HEK293 (cell line): ENCODE data around the gene SLC39A1.

Experiments
- CTCF ChIA-PET: fragments of 350-600 bp; formaldehyde crosslinking; extraction: SDS; loops from one replicate; lab custom pipeline; 2021; ENCODE audit warnings: antibody characterized with exemption; lab: Yijun Ruan, JAX
- POLR2A ChIA-PET: fragments of 300-600 bp; formaldehyde crosslinking; extraction: SDS; loops from one replicate; lab custom pipeline; 2020; ENCODE audit warnings: antibody characterized with exemption, inconsistent platforms; lab: Yijun Ruan, JAX
- H3K27ac ChIP-seq: fragments of 200-500 bp; sonication (Bioruptor generic); 2 replicates; pipeline ENCODE4 v1.5.1; 2014; ENCODE audit warnings: low read depth, low read length, control low read depth, inconsistent platforms; ENCODE audit errors: extremely low read depth
- H3K36me3 ChIP-seq, 2 experiments: fragments of 200-500 bp in 1 of 2; sonication (Bioruptor generic) in 1 of 2; 1 replicate in 1 of 2; 2 replicates in 1 of 2; pipeline ENCODE4 v1.5.1; 2014 to 2017; ENCODE audit warnings: inconsistent platforms in 2 of 2, low read length in 2 of 2; ENCODE audit not compliant: control insufficient read depth in 2 of 2, insufficient read depth in 1 of 2
- H3K4me1 ChIP-seq: fragments of 200-500 bp; sonication (Bioruptor generic); 2 replicates; pipeline ENCODE4 v1.5.1; 2014; ENCODE audit warnings: mild to moderate bottlenecking, low read length, inconsistent platforms; ENCODE audit not compliant: control insufficient read depth, insufficient read depth
- H3K4me3 ChIP-seq: 2 replicates; pipeline ENCODE4 v1.5.1; 2011; ENCODE audit warnings: low read depth, mild to moderate bottlenecking, control low read depth, low read length, moderate library complexity
- H3K9me3 ChIP-seq: fragments of 200-500 bp; sonication (Bioruptor generic); 2 replicates; pipeline ENCODE4 v1.5.1; 2014; ENCODE audit warnings: low read depth, low read length, inconsistent platforms; ENCODE audit not compliant: control insufficient read depth, insufficient read depth
- GLIS1 ChIP-seq: fragments of 450-650 bp; formaldehyde crosslinking; IDR thresholded peaks from 2 replicates; pipeline ENCODE4 v1.5.1; 2016; ENCODE audit warnings: missing biosample characterization, missing genetic modification characterization
- HOXC10 ChIP-seq: sonication (generic); formaldehyde crosslinking; IDR thresholded peaks from 2 replicates; pipeline ENCODE4 v1.8.1; 2023; ENCODE audit warnings: mild to moderate bottlenecking, missing genetic modification reagents
- OSR2 ChIP-seq: fragments of 450-650 bp; formaldehyde crosslinking; IDR thresholded peaks from 2 replicates; pipeline ENCODE4 v1.5.1; 2016; ENCODE audit warnings: missing biosample characterization, missing genetic modification characterization
- PRDM1 ChIP-seq: fragments of 450-650 bp; formaldehyde crosslinking; IDR thresholded peaks from 2 replicates; pipeline ENCODE4; 2016; ENCODE audit warnings: missing biosample characterization, missing genetic modification characterization
- PRDM6 ChIP-seq: fragments of 450-650 bp; formaldehyde crosslinking; IDR thresholded peaks from 2 replicates; pipeline ENCODE4 v1.5.1; 2017; ENCODE audit warnings: missing biosample characterization, missing genetic modification characterization
- SETDB1 ChIP-seq: IDR thresholded peaks from one replicate; pipeline ENCODE4 v1.6.1; 2017; ENCODE audit warnings: mild to moderate bottlenecking, low read length, moderate library complexity, mixed read lengths; ENCODE audit not compliant: insufficient read length
- ZBTB10 ChIP-seq: fragments of 450-650 bp; formaldehyde crosslinking; IDR thresholded peaks from 2 replicates; pipeline ENCODE4 v1.5.1; 2016; ENCODE audit warnings: missing biosample characterization, missing genetic modification characterization
- ZBTB17 ChIP-seq: fragments of 450-650 bp; formaldehyde crosslinking; IDR thresholded peaks from 2 replicates; pipeline ENCODE4 v1.5.1; 2016; ENCODE audit warnings: missing biosample characterization, missing genetic modification characterization
- ZBTB26 ChIP-seq: fragments of 450-650 bp; formaldehyde crosslinking; optimal IDR thresholded peaks from 2 replicates; pipeline ENCODE3; 2016; ENCODE audit warnings: missing biosample characterization, mild to moderate bottlenecking, missing genetic modification characterization
- ZBTB7A ChIP-seq: fragments of 450-650 bp; formaldehyde crosslinking; IDR thresholded peaks from 2 replicates; pipeline ENCODE4 v1.5.1; 2016; ENCODE audit warnings: low read depth, missing biosample characterization, missing genetic modification characterization
- ZNF10 ChIP-seq: fragments of 450-650 bp; formaldehyde crosslinking; IDR thresholded peaks from 2 replicates; pipeline ENCODE4 v1.5.1; 2017; ENCODE audit warnings: missing biosample characterization, missing genetic modification characterization
- ZNF121 ChIP-seq: fragments of 450-650 bp; formaldehyde crosslinking; IDR thresholded peaks from 2 replicates; pipeline ENCODE4 v1.5.1; 2016; ENCODE audit warnings: missing biosample characterization, missing genetic modification characterization
- ZNF138 ChIP-seq: fragments of 450-650 bp; formaldehyde crosslinking; IDR thresholded peaks from 2 replicates; pipeline ENCODE4 v1.5.1; 2016; ENCODE audit warnings: missing biosample characterization, missing genetic modification characterization, borderline replicate concordance
- ZNF148 ChIP-seq: fragments of 450-650 bp; formaldehyde crosslinking; IDR thresholded peaks from 2 replicates; pipeline ENCODE4 v1.5.0; 2017; ENCODE audit warnings: missing biosample characterization, missing genetic modification characterization, borderline replicate concordance
- ZNF16 ChIP-seq: fragments of 450-650 bp; formaldehyde crosslinking; IDR thresholded peaks from 2 replicates; pipeline ENCODE4 v1.5.1; 2016; ENCODE audit warnings: low read depth, missing biosample characterization, missing genetic modification characterization
- ZNF184 ChIP-seq: fragments of 450-650 bp; IDR thresholded peaks from 2 replicates; pipeline ENCODE4 v1.5.1; 2018; ENCODE audit warnings: missing biosample characterization, mild to moderate bottlenecking, missing genetic modification characterization
- ZNF223 ChIP-seq: fragments of 450-650 bp; formaldehyde crosslinking; IDR thresholded peaks from 2 replicates; pipeline ENCODE4 v1.5.1; 2016; ENCODE audit warnings: missing biosample characterization, missing genetic modification characterization
- ZNF239 ChIP-seq: fragments of 450-650 bp; formaldehyde crosslinking; IDR thresholded peaks from 2 replicates; pipeline ENCODE4 v1.5.1; 2016; ENCODE audit warnings: missing biosample characterization, missing genetic modification characterization
- ZNF335 ChIP-seq: fragments of 450-650 bp; formaldehyde crosslinking; conservative IDR thresholded peaks from 2 replicates; pipeline ENCODE4 v1.5.1; 2016; ENCODE audit warnings: missing biosample characterization, missing genetic modification characterization
- ZNF549 ChIP-seq: fragments of 450-650 bp; IDR thresholded peaks from 2 replicates; pipeline ENCODE4 v1.5.1; 2018; ENCODE audit warnings: missing biosample characterization, missing genetic modification characterization, mild to moderate bottlenecking, inconsistent platforms, moderate library complexity
- ZNF558 ChIP-seq: fragments of 450-650 bp; formaldehyde crosslinking; IDR thresholded peaks from 2 replicates; pipeline ENCODE4 v1.5.1; 2016; ENCODE audit warnings: missing biosample characterization, missing genetic modification characterization
- ZNF585B ChIP-seq: fragments of 450-650 bp; formaldehyde crosslinking; IDR thresholded peaks from 2 replicates; pipeline ENCODE4 v1.5.1; 2016; ENCODE audit warnings: missing biosample characterization, missing genetic modification characterization
- ZNF660 ChIP-seq: fragments of 450-650 bp; IDR thresholded peaks from 2 replicates; pipeline ENCODE4 v1.5.1; 2018; ENCODE audit warnings: missing biosample characterization, mild to moderate bottlenecking, missing genetic modification characterization
- ZNF843 ChIP-seq: fragments of 450-650 bp; formaldehyde crosslinking; IDR thresholded peaks from 2 replicates; pipeline ENCODE4 v1.5.1; 2016; ENCODE audit warnings: missing biosample characterization, missing genetic modification characterization
- ZSCAN30 ChIP-seq: fragments of 450-650 bp; IDR thresholded peaks from 2 replicates; pipeline ENCODE4 v1.5.1; 2018; ENCODE audit warnings: missing biosample characterization, mild to moderate bottlenecking, missing genetic modification characterization, moderate library complexity
- ZXDB ChIP-seq: fragments of 450-650 bp; formaldehyde crosslinking; IDR thresholded peaks from 2 replicates; pipeline ENCODE4 v1.5.1; 2016; ENCODE audit warnings: missing biosample characterization, missing genetic modification characterization

The SLC39A1 gene

GRCh38 chr1:153922972-153923925, 40.1 kb downstream of the SLC39A1 start, which contains the start of gene GATAD2B (continued):
- TF ChIP-seq ZNF148 (tag by site-specific recombination) (no peak), ZNF558 (tag by site-specific recombination) (no peak), PRDM6 (tag by site-specific recombination) (no peak), ZXDB (tag by site-specific recombination) (peak; percentile 83), ZBTB7A (tag by site-specific recombination) (peak; percentile 57; the same call in 1 of the 2 replicates), ZNF184 (tag by site-specific recombination) (peak; percentile 18; the same call in 1 of the 2 replicates), ZNF660 (tag by site-specific recombination) (peak; percentile 74), OSR2 (tag by site-specific recombination) (no peak), SETDB1 (no peak)

GRCh38 chr1:153922076-153922971, 41.0 kb downstream of the SLC39A1 start:
- CTCF ChIA-PET, result interaction anchor here (0.6 to 1.9 kb wide), 4 partner anchors 8 to 125 kb away, joined by 3 to 8 read pairs (median 3); no protein-coding TSS in a partner anchor
- Histone ChIP-seq H3K4me3 (peak overlapping the region; percentile 95), H3K4me1 (peaks cover 4% of the 10 kb centered on the region), H3K27ac (peak overlapping the region; percentile 74), H3K9me3 (no peaks in the 10 kb centered on the region), H3K36me3 (peaks cover 0 to 17% of the 10 kb centered on the region in 2 experiments; a peak in 2 of 3 replicates)
- POLR2A ChIA-PET, result interaction anchor here (0.6 to 3.9 kb wide), 18 partner anchors 8 to 1156 kb away, joined by 3 to 31 read pairs (median 4); partner anchors contain the start of genes CREB3L4, DENND4B, JTB and RPS27
- peak; percentile 75 for TF ChIP-seq ZBTB26 (tag by site-specific recombination)
- peak; percentile 69; the same call in 1 of the 2 replicates for TF ChIP-seq ZNF10 (tag by site-specific recombination)
- no peak for TF ChIP-seq ZSCAN30 (tag by site-specific recombination)
- no peak for TF ChIP-seq ZBTB7A (tag by site-specific recombination)
- TF ChIP-seq ZNF16 (tag by site-specific recombination), result no peak
- no peak for TF ChIP-seq ZNF549
- TF ChIP-seq GLIS1 (tag by site-specific recombination), result peak; percentile 55
- TF ChIP-seq ZNF585B (tag by site-specific recombination), result no peak
- no peak for TF ChIP-seq ZNF239 (tag by site-specific recombination)
- TF ChIP-seq ZNF843 (tag by site-specific recombination), result no peak
- peak; percentile 69 for TF ChIP-seq PRDM1 (tag by site-specific recombination)
- no peak for TF ChIP-seq OSR2 (tag by site-specific recombination)
- TF ChIP-seq ZNF121 (tag by site-specific recombination), result no peak
- TF ChIP-seq ZBTB17 (tag by site-specific recombination), result no peak
- TF ChIP-seq ZBTB10 (tag by site-specific recombination), result peak; percentile 38; the same call in 1 of the 2 replicates
- TF ChIP-seq ZNF138 (tag by site-specific recombination), result no peak
- no peak for TF ChIP-seq HOXC10 (CRISPR knock-in tag)
- TF ChIP-seq ZNF223 (tag by site-specific recombination), result no peak
- TF ChIP-seq ZNF335 (tag by site-specific recombination), result peak; percentile 41
